Mucosa of rectum (tissue), 2 donors: ENCODE measurements around the gene ANKRD44.

ENCODE experiments used
- H3K27ac ChIP-seq, 2 donors: one replicate each; pipeline ENCODE4 v1.7.0; 2013; ENCODE audit warnings: inconsistent platforms in 2 of 2, low read depth in 2 of 2, low read length in 2 of 2
- H3K27me3 ChIP-seq, 2 donors: one replicate each; pipeline ENCODE4 v1.7.0; 2013; ENCODE audit warnings: low read length in 2 of 2; ENCODE audit not compliant: control insufficient read depth in 2 of 2, insufficient read depth in 2 of 2
- H3K36me3 ChIP-seq, 2 donors: one replicate each; pipeline ENCODE4 v1.7.0; 2013; ENCODE audit warnings: low read length in 2 of 2; ENCODE audit not compliant: control insufficient read depth in 2 of 2, insufficient read depth in 2 of 2
- H3K4me1 ChIP-seq, 2 donors: one replicate each; pipeline ENCODE4 v1.7.0; 2013; ENCODE audit warnings: low read length in 2 of 2, mild to moderate bottlenecking in 1 of 2; ENCODE audit not compliant: control insufficient read depth in 2 of 2, insufficient read depth in 2 of 2
- H3K4me3 ChIP-seq, 2 donors: one replicate each; pipeline ENCODE4 v1.7.0; 2013; ENCODE audit warnings: low read length in 2 of 2
- H3K9ac ChIP-seq, 2 donors: one replicate each; pipeline ENCODE4 v1.7.0; 2013; ENCODE audit warnings: low read length in 2 of 2, low read depth in 1 of 2, mild to moderate bottlenecking in 1 of 2
- H3K9me3 ChIP-seq, 2 donors: one replicate each; pipeline ENCODE4 v1.7.0; 2013; ENCODE audit warnings: low read length in 2 of 2; ENCODE audit not compliant: control insufficient read depth in 2 of 2
- donor health status: healthy.
- donor health status: Normal muscosa, but diverticular disease.

The ANKRD44 gene

GRCh38 chr2:197322143-197322542, 11.6 kb upstream of the ANKRD44 start:
- Histone ChIP-seq H3K27me3 (no peaks in the 10 kb centered on the region), H3K9ac (no peak overlapping the region), H3K27ac (no peak overlapping the region), H3K9me3 (no peaks in the 10 kb centered on the region), H3K36me3 (no peaks in the 10 kb centered on the region), H3K4me3 (no peak overlapping the region), H3K4me1 (no peaks in the 10 kb centered on the region)

GRCh38 chr2:197315371-197315770, 4.8 kb upstream of the ANKRD44 start:
- H3K36me3 ChIP-seq, result no peaks in the 10 kb centered on the region
- no peaks in the 10 kb centered on the region for H3K9me3 ChIP-seq
- H3K4me3 ChIP-seq, result no peak overlapping the region
- peaks cover 5 to 7% of the 10 kb centered on the region in 2 donors for H3K4me1 ChIP-seq
- no peak overlapping the region for H3K27ac ChIP-seq
- no peaks in the 10 kb centered on the region for H3K27me3 ChIP-seq
- H3K9ac ChIP-seq, result no peak overlapping the region

GRCh38 chr2:197312186-197312585, 1.6 kb upstream of the ANKRD44 start:
- Histone ChIP-seq H3K4me3 (no peak overlapping the region), H3K9ac (no peak overlapping the region), H3K27ac (no peak overlapping the region), H3K9me3 (no peaks in the 10 kb centered on the region), H3K36me3 (no peaks in the 10 kb centered on the region), H3K4me1 (peaks cover 5 to 12% of the 10 kb centered on the region in 2 donors), H3K27me3 (no peaks in the 10 kb centered on the region)

GRCh38 chr2:197311421-197312033, 947 bp upstream of the ANKRD44 start:
- peak overlapping the region in 1 of 2 donors; percentile 65 for H3K4me3 ChIP-seq
- H3K36me3 ChIP-seq, result no peaks in the 10 kb centered on the region
- no peaks in the 10 kb centered on the region for H3K27me3 ChIP-seq
- peaks cover 5 to 14% of the 10 kb centered on the region in 2 donors for H3K4me1 ChIP-seq
- peak overlapping the region in 1 of 2 donors; percentile 73 for H3K27ac ChIP-seq
- H3K9ac ChIP-seq, result peak overlapping the region in 1 of 2 donors; percentile 75
- no peaks in the 10 kb centered on the region for H3K9me3 ChIP-seq

- Histone ChIP-seq H3K27me3 (no peaks in the 10 kb centered on the region), H3K9me3 (no peaks in the 10 kb centered on the region), H3K4me3 (peak overlapping the region; percentile 65 to 75), H3K9ac (peak overlapping the region; percentile 75), H3K36me3 (no peaks in the 10 kb centered on the region), H3K4me1 (peaks cover 7 to 14% of the 10 kb centered on the region in 2 donors), H3K27ac (peak overlapping the region; percentile 29 to 73)
Observed at GRCh38 chr2:197310987-197311420, 424 bp upstream of the ANKRD44 start.

- H3K4me3 ChIP-seq, result peak overlapping the region; percentile 75 to 81
- no peaks in the 10 kb centered on the region for H3K27me3 ChIP-seq
- peaks cover 9 to 16% of the 10 kb centered on the region in 2 donors for H3K4me1 ChIP-seq
- H3K27ac ChIP-seq, result peak overlapping the region; percentile 63 to 87
- peak overlapping the region; percentile 65 to 89 for H3K9ac ChIP-seq
- H3K36me3 ChIP-seq, result no peaks in the 10 kb centered on the region
- H3K9me3 ChIP-seq, result no peaks in the 10 kb centered on the region
Observed at GRCh38 chr2:197309691-197310231, 819 bp downstream of the ANKRD44 start.

- H3K27ac ChIP-seq, result peak overlapping the region; percentile 63 to 87
- H3K4me1 ChIP-seq, result peaks cover 9 to 16% of the 10 kb centered on the region in 2 donors
- H3K27me3 ChIP-seq, result no peaks in the 10 kb centered on the region
- peak overlapping the region; percentile 65 to 89 for H3K9ac ChIP-seq
- H3K4me3 ChIP-seq, result peak overlapping the region; percentile 75 to 81
- no peaks in the 10 kb centered on the region for H3K36me3 ChIP-seq
- no peaks in the 10 kb centered on the region for H3K9me3 ChIP-seq
Observed at GRCh38 chr2:197308996-197309690, 1.4 kb downstream of the ANKRD44 start.

- no peaks in the 10 kb centered on the region for H3K36me3 ChIP-seq
- peaks cover 9 to 16% of the 10 kb centered on the region in 2 donors for H3K4me1 ChIP-seq
- H3K9me3 ChIP-seq, result no peaks in the 10 kb centered on the region
- peak overlapping the region; percentile 9 to 81 for H3K4me3 ChIP-seq
- H3K9ac ChIP-seq, result peak overlapping the region in 1 of 2 donors; percentile 63
- H3K27me3 ChIP-seq, result no peaks in the 10 kb centered on the region
- H3K27ac ChIP-seq, result peak overlapping the region; percentile 57 to 87
Observed at GRCh38 chr2:197308585-197308984, 2.0 kb downstream of the ANKRD44 start.

- Histone ChIP-seq H3K9me3 (no peaks in the 10 kb centered on the region), H3K27me3 (no peaks in the 10 kb centered on the region), H3K36me3 (no peaks in the 10 kb centered on the region), H3K4me3 (peak overlapping the region in 1 of 2 donors; percentile 41), H3K27ac (peak overlapping the region; percentile 57 to 87), H3K9ac (peak overlapping the region in 1 of 2 donors; percentile 52), H3K4me1 (peaks cover 9 to 16% of the 10 kb centered on the region in 2 donors)
Observed at GRCh38 chr2:197307933-197308521, 2.6 kb downstream of the ANKRD44 start.
